ENCODE results near the gene BMI1.

- TF ChIP-seq, protein P1, sequence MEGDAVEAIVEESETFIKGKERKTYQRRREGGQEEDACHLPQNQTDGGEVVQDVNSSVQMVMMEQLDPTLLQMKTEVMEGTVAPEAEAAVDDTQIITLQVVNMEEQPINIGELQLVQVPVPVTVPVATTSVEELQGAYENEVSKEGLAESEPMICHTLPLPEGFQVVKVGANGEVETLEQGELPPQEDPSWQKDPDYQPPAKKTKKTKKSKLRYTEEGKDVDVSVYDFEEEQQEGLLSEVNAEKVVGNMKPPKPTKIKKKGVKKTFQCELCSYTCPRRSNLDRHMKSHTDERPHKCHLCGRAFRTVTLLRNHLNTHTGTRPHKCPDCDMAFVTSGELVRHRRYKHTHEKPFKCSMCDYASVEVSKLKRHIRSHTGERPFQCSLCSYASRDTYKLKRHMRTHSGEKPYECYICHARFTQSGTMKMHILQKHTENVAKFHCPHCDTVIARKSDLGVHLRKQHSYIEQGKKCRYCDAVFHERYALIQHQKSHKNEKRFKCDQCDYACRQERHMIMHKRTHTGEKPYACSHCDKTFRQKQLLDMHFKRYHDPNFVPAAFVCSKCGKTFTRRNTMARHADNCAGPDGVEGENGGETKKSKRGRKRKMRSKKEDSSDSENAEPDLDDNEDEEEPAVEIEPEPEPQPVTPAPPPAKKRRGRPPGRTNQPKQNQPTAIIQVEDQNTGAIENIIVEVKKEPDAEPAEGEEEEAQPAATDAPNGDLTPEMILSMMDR (IDR thresholded peaks at IDR 0.05): no peak
- TF ChIP-seq ZFX (IDR thresholded peaks at IDR 0.05; ENCODE audit: borderline replicate concordance): no peak
Measured at GRCh38 chr10:22318772-22319171, 2.1 kb upstream of the BMI1 start.
